Motor neuron (in vitro differentiated cells): Measurements from ENCODE around the gene PTPRD. TPM values are rescaled to one million over a fixed set of nuclear protein-coding genes. Genes with fewer than 3 reads are reported as not detected.
"Not testable (repeated sequence)": the region's sequence is repeated elsewhere in the genome, so short reads cannot be mapped to it uniquely, and the experiment has no call there.

Experiments
- ATAC-seq, 8 experiments: fragments of 200-7000 bp; cut with Tn5 transposase; replicated peaks in 6 of 8; 2 replicates each; pipeline ENCODE4 v1.8.0; 2021; ENCODE audit warnings: mild to moderate bottlenecking in 8 of 8, moderate library complexity in 8 of 8
- H3K27ac ChIP-seq, 2 donors: fragments of 250-450 bp; sonication (Bioruptor Pico); 2 replicates each; pipeline ENCODE4 v1.9.0; 2021; ENCODE audit warnings: antibody characterized with exemption in 2 of 2, mild to moderate bottlenecking in 2 of 2, moderate library complexity in 1 of 2
- H3K4me1 ChIP-seq, 2 donors: fragments of 250-450 bp; sonication (Bioruptor Pico); replicated peaks in 1 of 2; 2 replicates each; pipeline ENCODE4 v1.6.1; 2021; ENCODE audit warnings: antibody characterized with exemption in 2 of 2, mild to moderate bottlenecking in 2 of 2, moderate library complexity in 1 of 2
- H3K4me3 ChIP-seq, 5 donors: fragments of 250-450 bp; sonication (Bioruptor Pico); 2 replicates each; pipeline ENCODE4 v1.9.0; 2021; ENCODE audit warnings: antibody characterized with exemption in 5 of 5, mild to moderate bottlenecking in 5 of 5, moderate library complexity in 4 of 5
- WGBS, 10 experiments: fragments of 450-650 bp; shearing (Covaris generic); methylation state at CpG; one replicate each; pipeline ENCODE4 v1.0.0; 2022; 5-methylcytosine and 5-hydroxymethylcytosine counted together
- in situ Hi-C, 9 experiments: fragments of 400-800 bp; cut with MboI; loops; one replicate each; pipeline ENCODE4 v1.15.0; 2021; ENCODE audit warnings: low sequenced_read_pairs in 9 of 9, low pct_unique_long_range_greater_than_20kb in 2 of 9; ENCODE audit not compliant: unreplicated experiment in 9 of 9
- total RNA-seq, 8 experiments: library from RNA; unstranded; fragments of 300-600 nt; gene quantifications; 2 replicates each; pipeline versions ENCODE4 v1.2.3 to v1.2.4, GENCODE V29; 2022

The PTPRD gene
- total RNA-seq, 8 experiments from 2014 or later: 0.15 to 175 (median 72.8) TPM

- in situ Hi-C loops, H3K4me3 ChIP-seq, H3K4me1 ChIP-seq, H3K27ac ChIP-seq, ATAC-seq: not testable (repeated sequence)
- WGBS, 10 experiments: 46 to 100% (median 73%) methylated on average over 1 to 8 of the region's 19 CpGs; no CpG with 5 or more reads in 4 of the 10 experiments
Observed at GRCh38 chr9:9441874-9442273, 1170.9 kb downstream of the PTPRD start.

- Histone ChIP-seq H3K27ac (no peak overlapping the region), H3K4me1 (no peaks in the 10 kb centered on the region), H3K4me3 (no peak overlapping the region)
- in situ Hi-C loops: no loop called here
- WGBS, 10 experiments: 7 to 100% (median 83%) methylated on average over 1 to 3 of the region's 4 CpGs; no CpG with 5 or more reads in 3 of the 10 experiments
- no peak for ATAC-seq
Observed at GRCh38 chr9:9437641-9438040, 1175.2 kb downstream of the PTPRD start.

GRCh38 chr9:9426454-9426853 is 1186.3 kb downstream of the PTPRD start:
- H3K4me3 ChIP-seq, H3K4me1 ChIP-seq, H3K27ac ChIP-seq, in situ Hi-C loops, ATAC-seq: not testable (repeated sequence)
- WGBS, 10 experiments: 44 to 100% (median 77%) methylated on average over 1 to 6 of the region's 10 CpGs; no CpG with 5 or more reads in 6 of the 10 experiments

- 25 to 100% (median 94%) methylated on average over 1 to 3 of the region's 3 CpGs for WGBS, 10 experiments
- no peak overlapping the region for H3K4me3 ChIP-seq
- ATAC-seq: no peak
- H3K27ac ChIP-seq: no peak overlapping the region
- in situ Hi-C loops: no loop called here
- peaks cover 7 to 25% of the 10 kb centered on the region in 2 donors for H3K4me1 ChIP-seq
Observed at GRCh38 chr9:9412241-9412640, 1200.6 kb downstream of the PTPRD start.

- ATAC-seq: no peak
- no peak overlapping the region for H3K27ac ChIP-seq
- 0 to 97% (median 80%) methylated on average over 2 to 4 of the region's 4 CpGs; no CpG with 5 or more reads in 3 of the 10 experiments for WGBS, 10 experiments
- peaks cover 7 to 25% of the 10 kb centered on the region in 2 donors for H3K4me1 ChIP-seq
- no peak overlapping the region for H3K4me3 ChIP-seq
- in situ Hi-C loops: no loop called here
Observed at GRCh38 chr9:9410736-9411135, 1202.1 kb downstream of the PTPRD start.

- no peak for ATAC-seq
- Histone ChIP-seq H3K4me1 (no peaks in the 10 kb centered on the region), H3K27ac (no peak overlapping the region), H3K4me3 (no peak overlapping the region)
- in situ Hi-C loops: no loop called here
- 20 to 90% (median 83%) methylated on average over 1 to 2 of the region's 2 CpGs for WGBS, 10 experiments
Observed at GRCh38 chr9:9399982-9400381, 1212.8 kb downstream of the PTPRD start.

GRCh38 chr9:9396518-9396917 is 1216.3 kb downstream of the PTPRD start:
- 28 to 100% (median 50%) methylated on average over 1 to 2 of the region's 2 CpGs; no CpG with 5 or more reads in 1 of the 10 experiments for WGBS, 10 experiments

GRCh38 chr9:9395539-9395938 is 1217.3 kb downstream of the PTPRD start:
- Histone ChIP-seq H3K4me3 (no peak overlapping the region), H3K27ac (no peak overlapping the region), H3K4me1 (no peaks in the 10 kb centered on the region)
- in situ Hi-C loops: no loop called here
- ATAC-seq: no peak
- 0 to 98% (median 78%) methylated on average over 2 to 5 of the region's 5 CpGs; no CpG with 5 or more reads in 1 of the 10 experiments for WGBS, 10 experiments

More at GRCh38 chr9:9396518-9396917, 1216.3 kb downstream of the PTPRD start:
- no peak for ATAC-seq
- in situ Hi-C loops: no loop called here
- Histone ChIP-seq H3K27ac (no peak overlapping the region), H3K4me3 (no peak overlapping the region), H3K4me1 (no peaks in the 10 kb centered on the region)

GRCh38 chr9:9392755-9393154 is 1220.0 kb downstream of the PTPRD start:
- H3K4me1 ChIP-seq: no peaks in the 10 kb centered on the region
- 0 to 100% (median 82%) methylated on average over 1 to 3 of the region's 3 CpGs for WGBS, 10 experiments
- no peak for ATAC-seq
- H3K27ac ChIP-seq: no peak overlapping the region
- H3K4me3 ChIP-seq: no peak overlapping the region
- in situ Hi-C loops: no loop called here

- in situ Hi-C loops: no loop called here
- no peak for ATAC-seq
- Histone ChIP-seq H3K4me3 (no peak overlapping the region), H3K4me1 (no peaks in the 10 kb centered on the region), H3K27ac (no peak overlapping the region)
- 14 to 100% (median 56%) methylated on average over 1 to 3 of the region's 3 CpGs; no CpG with 5 or more reads in 2 of the 10 experiments for WGBS, 10 experiments
Observed at GRCh38 chr9:9389904-9390303, 1222.9 kb downstream of the PTPRD start.

GRCh38 chr9:9387511-9388115 is 1225.2 kb downstream of the PTPRD start:
- H3K4me3 ChIP-seq: no peak overlapping the region
- H3K4me1 ChIP-seq: no peaks in the 10 kb centered on the region
- no peak overlapping the region for H3K27ac ChIP-seq
- ATAC-seq: no peak
- in situ Hi-C loops: no loop called here
- WGBS, 10 experiments: 33 to 95% (median 85%) methylated on average over 1 to 2 of the region's 3 CpGs; no CpG with 5 or more reads in 4 of the 10 experiments

- Histone ChIP-seq H3K4me3 (no peak overlapping the region), H3K4me1 (peaks cover 0 to 7% of the 10 kb centered on the region in 2 donors), H3K27ac (no peak overlapping the region)
- in situ Hi-C loops: no loop called here
- ATAC-seq: no peak
- 0 to 89% (median 61%) methylated on average over 1 to 2 of the region's 2 CpGs for WGBS, 10 experiments
Observed at GRCh38 chr9:9362332-9362731, 1250.5 kb downstream of the PTPRD start.

GRCh38 chr9:9352877-9353481 is 1259.8 kb downstream of the PTPRD start:
- in situ Hi-C loops: no loop called here
- no peak overlapping the region for H3K27ac ChIP-seq
- ATAC-seq: no peak
- H3K4me3 ChIP-seq: no peak overlapping the region
- no peaks in the 10 kb centered on the region for H3K4me1 ChIP-seq
- WGBS, 10 experiments: 0 to 100% (median 42%) methylated on average over 1 to 2 of the region's 2 CpGs; no CpG with 5 or more reads in 1 of the 10 experiments
